CD4-positive, CD25-positive, alpha-beta regulatory T cell (primary cell): ENCODE data around the gene ZMYND19. TPM values are rescaled to one million over a fixed set of nuclear protein-coding genes. Genes with fewer than 3 reads are reported as not detected.

Source experiments
- ATAC-seq, 2 donors: fragments of 150-1000 bp; cut with Tn5 transposase; one replicate each; pipeline ENCODE4 v1.10.0; 2021; ENCODE audit warnings: low read depth in 2 of 2, moderate number of reproducible peaks in 2 of 2, moderate library complexity in 1 of 2
- DNase-seq, 3 donors: peaks; one replicate each; pipeline versions ENCODE4 v3.0.0 to v3.0.0-alpha.2; 2012 to 2022; ENCODE audit warnings: mixed read lengths in 1 of 3
- H3K27ac ChIP-seq: one replicate; pipeline ENCODE4 v1.7.0; 2013; ENCODE audit warnings: mild to moderate bottlenecking, low read length; ENCODE audit not compliant: insufficient read depth, poor library complexity, severe bottlenecking
- H3K27me3 ChIP-seq: one replicate; pipeline ENCODE4 v1.7.0; 2013; ENCODE audit warnings: low read length; ENCODE audit not compliant: control insufficient read depth, insufficient read depth
- H3K36me3 ChIP-seq: one replicate; pipeline ENCODE4 v1.7.0; 2013; ENCODE audit warnings: mild to moderate bottlenecking, low read length, moderate library complexity; ENCODE audit not compliant: control insufficient read depth, insufficient read depth
- H3K4me1 ChIP-seq: 2 replicates; pipeline ENCODE4 v1.7.0; 2013; ENCODE audit warnings: mild to moderate bottlenecking, low read length; ENCODE audit not compliant: insufficient read depth, control insufficient read depth, poor library complexity, severe bottlenecking
- H3K4me3 ChIP-seq: one replicate; pipeline ENCODE4 v1.7.0; 2013; ENCODE audit warnings: low read depth, mild to moderate bottlenecking, low read length, moderate library complexity
- H3K9me3 ChIP-seq, 2 experiments: 1 replicate in 1 of 2; 2 replicates in 1 of 2; pipeline ENCODE4 v1.7.0; 2013; ENCODE audit warnings: low read length in 2 of 2, mild to moderate bottlenecking in 1 of 2, moderate library complexity in 1 of 2; ENCODE audit not compliant: control insufficient read depth in 2 of 2
- H3K27ac Mint-ChIP-seq, 3 donors: one replicate each; pipeline ENCODE4 v1.8.0; 2020 to 2022; ENCODE audit warnings: mild to moderate bottlenecking in 3 of 3, mixed read lengths in 3 of 3, moderate library complexity in 2 of 3
- H3K27me3 Mint-ChIP-seq: one replicate; pipeline ENCODE4 v1.8.0; 2022; ENCODE audit warnings: mild to moderate bottlenecking, mixed read lengths
- H3K36me3 Mint-ChIP-seq: one replicate; pipeline ENCODE4 v1.8.0; 2020; ENCODE audit warnings: mixed read lengths
- H3K4me1 Mint-ChIP-seq, 4 donors: one replicate each; pipeline ENCODE4 v1.8.0; 2020 to 2022; ENCODE audit warnings: mixed read lengths in 4 of 4, mild to moderate bottlenecking in 1 of 4
- H3K4me3 Mint-ChIP-seq, 4 donors: one replicate each; pipeline ENCODE4 v1.8.0; 2020 to 2022; ENCODE audit warnings: mild to moderate bottlenecking in 4 of 4, mixed read lengths in 4 of 4, moderate library complexity in 3 of 4
- H3K9me3 Mint-ChIP-seq, 7 donors: one replicate each; pipeline ENCODE4 v1.8.0; 2020 to 2022; ENCODE audit warnings: mixed read lengths in 7 of 7, mild to moderate bottlenecking in 3 of 7, moderate library complexity in 2 of 7
- polyA plus RNA-seq, 4 donors: library from polyadenylated mRNA; unstranded; fragments of 300-500 nt; fragmentation: Illumina TruSeq; gene quantifications; one replicate each; pipeline ENCODE4 v1.2.3, GENCODE V29; 2021
- total RNA-seq: library from RNA; stranded (reverse); gene quantifications from one replicate; pipeline ENCODE4 v1.2.3, GENCODE V29; 2022

The ZMYND19 gene
- 20.4 TPM for total RNA-seq
- polyA plus RNA-seq, result 1 to 10 TPM; 4.4 to 6.3 (median 5.4) TPM

- Histone ChIP-seq H3K9me3 (no peaks in the 10 kb centered on the region), H3K4me3 (no peak within 1 kb of the TSS), H3K27ac (peak within 1 kb of the TSS; percentile 66), H3K4me1 (peaks cover 19% of the 10 kb centered on the region), H3K36me3 (peaks cover 19% of the 10 kb centered on the region), H3K27me3 (no peaks in the 10 kb centered on the region)
- Mint-ChIP-seq H3K27me3 (no peaks in the 10 kb centered on the region), H3K36me3 (peaks cover 12% of the 10 kb centered on the region), H3K4me3 (peak within 1 kb of the TSS; percentile 92 to 97 (median 94)), H3K9me3 (no peaks in the 10 kb centered on the region), H3K4me1 (peaks cover 0 to 23% (median 5%) of the 10 kb centered on the region in 4 donors), H3K27ac (peak within 1 kb of the TSS; percentile 52 to 94 (median 60))
- DNase-seq (peak; percentile 84 to 91 (median 86)), ATAC-seq (peak; percentile 98 to 99)
Observed at GRCh38 chr9:137590469-137591383, at the start of gene ZMYND19. Gene ZMYND19, minus strand, starts transcription at chr9:137590512. Its CDS starts 249 bp downstream, at chr9:137590263.

GRCh38 chr9:137639303-137640051 lies 49.2 kb upstream of the ZMYND19 start:
- Histone ChIP-seq H3K4me1 (peaks cover 23% of the 10 kb centered on the region), H3K27me3 (no peaks in the 10 kb centered on the region), H3K36me3 (peaks cover 11% of the 10 kb centered on the region), H3K4me3 (peak overlapping the region; percentile 89), H3K27ac (peak overlapping the region; percentile 84), H3K9me3 (no peaks in the 10 kb centered on the region)
- no peaks in the 10 kb centered on the region for H3K9me3 Mint-ChIP-seq
- no peaks in the 10 kb centered on the region for H3K27me3 Mint-ChIP-seq
- peaks cover 12% of the 10 kb centered on the region for H3K36me3 Mint-ChIP-seq
- peak; percentile 84 to 88 for ATAC-seq
- peak overlapping the region; percentile 81 to 96 (median 92) for H3K27ac Mint-ChIP-seq
- peak in 2 of 3 donors; percentile 29 to 78 for DNase-seq
- H3K4me3 Mint-ChIP-seq, result peak overlapping the region; percentile 74 to 88 (median 80)
- H3K4me1 Mint-ChIP-seq, result peaks cover 11 to 67% (median 35%) of the 10 kb centered on the region in 4 donors

GRCh38 chr9:137638680-137639079 lies 48.4 kb upstream of the ZMYND19 start:
- peaks cover 9% of the 10 kb centered on the region for H3K36me3 Mint-ChIP-seq
- H3K27me3 Mint-ChIP-seq, result no peaks in the 10 kb centered on the region
- Histone ChIP-seq H3K9me3 (no peaks in the 10 kb centered on the region), H3K36me3 (peaks cover 6% of the 10 kb centered on the region), H3K4me3 (peak overlapping the region; percentile 89), H3K27ac (peak overlapping the region; percentile 84), H3K4me1 (peaks cover 23% of the 10 kb centered on the region), H3K27me3 (no peaks in the 10 kb centered on the region)
- H3K4me1 Mint-ChIP-seq, result peaks cover 11 to 71% (median 39%) of the 10 kb centered on the region in 4 donors
- H3K4me3 Mint-ChIP-seq, result peak overlapping the region; percentile 59 to 88 (median 80)
- DNase-seq (no peak), ATAC-seq (no peak)
- H3K27ac Mint-ChIP-seq, result peak overlapping the region in 2 of 3 donors; percentile 81 to 92
- no peaks in the 10 kb centered on the region for H3K9me3 Mint-ChIP-seq

GRCh38 chr9:137634016-137634415 lies 43.7 kb upstream of the ZMYND19 start:
- Mint-ChIP-seq H3K27ac (peak overlapping the region in 2 of 3 donors; percentile 50 to 85), H3K4me1 (peaks cover 18 to 73% (median 45%) of the 10 kb centered on the region in 4 donors), H3K4me3 (no peak overlapping the region), H3K9me3 (no peaks in the 10 kb centered on the region), H3K36me3 (peaks cover 4% of the 10 kb centered on the region), H3K27me3 (no peaks in the 10 kb centered on the region)
- Histone ChIP-seq H3K9me3 (no peaks in the 10 kb centered on the region), H3K4me3 (no peak overlapping the region), H3K36me3 (no peaks in the 10 kb centered on the region), H3K4me1 (peaks cover 31% of the 10 kb centered on the region), H3K27ac (no peak overlapping the region), H3K27me3 (no peaks in the 10 kb centered on the region)
- ATAC-seq, result no peak
- DNase-seq, result no peak

GRCh38 chr9:137632230-137633161 lies 42.2 kb upstream of the ZMYND19 start:
- peaks cover 38% of the 10 kb centered on the region for H3K4me1 ChIP-seq
- ATAC-seq (no peak), DNase-seq (no peak)
- no peak overlapping the region for H3K4me3 ChIP-seq
- Mint-ChIP-seq H3K4me3 (peak overlapping the region in 2 of 4 donors; percentile 22 to 73), H3K4me1 (peaks cover 24 to 74% (median 49%) of the 10 kb centered on the region in 4 donors), H3K27me3 (no peaks in the 10 kb centered on the region), H3K27ac (peak overlapping the region; percentile 50 to 74 (median 68)), H3K9me3 (no peaks in the 10 kb centered on the region), H3K36me3 (peaks cover 8% of the 10 kb centered on the region)
- H3K27me3 ChIP-seq, result no peaks in the 10 kb centered on the region
- no peaks in the 10 kb centered on the region for H3K36me3 ChIP-seq
- no peaks in the 10 kb centered on the region for H3K9me3 ChIP-seq
- no peak overlapping the region for H3K27ac ChIP-seq

GRCh38 chr9:137631345-137632229 lies 41.3 kb upstream of the ZMYND19 start:
- no peaks in the 10 kb centered on the region for H3K27me3 Mint-ChIP-seq
- H3K4me1 ChIP-seq, result peaks cover 37% of the 10 kb centered on the region
- H3K27ac Mint-ChIP-seq, result peak overlapping the region in 1 of 3 donors; percentile 68
- H3K9me3 ChIP-seq, result no peaks in the 10 kb centered on the region
- no peak overlapping the region for H3K27ac ChIP-seq
- DNase-seq (no peak), ATAC-seq (no peak)
- peak overlapping the region in 2 of 4 donors; percentile 22 to 61 for H3K4me3 Mint-ChIP-seq
- peaks cover 8% of the 10 kb centered on the region for H3K36me3 Mint-ChIP-seq
- peaks cover 24 to 74% (median 48%) of the 10 kb centered on the region in 4 donors for H3K4me1 Mint-ChIP-seq
- no peak overlapping the region for H3K4me3 ChIP-seq
- no peaks in the 10 kb centered on the region for H3K9me3 Mint-ChIP-seq
- no peaks in the 10 kb centered on the region for H3K36me3 ChIP-seq
- H3K27me3 ChIP-seq, result no peaks in the 10 kb centered on the region
